Smooth muscle cell (in vitro differentiated cells): ENCODE results near the gene KIFC3. TPM values are rescaled to one million over a fixed set of nuclear protein-coding genes. Genes with fewer than 3 reads are reported as not detected.

Experiments
- DNase-seq: peaks from one replicate; lab custom pipeline; 2025; ENCODE audit not compliant: unreplicated experiment; lab: John Stamatoyannopoulos, UW
- H2AFZ ChIP-seq: fragments of 200-600 bp; sonication (generic); 2 replicates; pipeline ENCODE4 v1.6.0; 2016; ENCODE audit warnings: antibody characterized with exemption, low read depth, mild to moderate bottlenecking
- H3F3A ChIP-seq: fragments of 200-600 bp; sonication (generic); 2 replicates; pipeline ENCODE4 v1.6.0; 2017; ENCODE audit warnings: antibody characterized with exemption, low read depth
- H3K27ac ChIP-seq: fragments of 200-600 bp; sonication (generic); 2 replicates; pipeline ENCODE4 v1.5.1; 2016; ENCODE audit warnings: low read depth, mild to moderate bottlenecking
- H3K27me3 ChIP-seq: fragments of 200-600 bp; sonication (generic); 2 replicates; pipeline ENCODE4 v1.6.1; 2016; ENCODE audit warnings: low read depth, mild to moderate bottlenecking
- H3K36me3 ChIP-seq: fragments of 200-600 bp; sonication (generic); 2 replicates; pipeline ENCODE4 v1.5.1; 2016; ENCODE audit warnings: low read depth
- H3K4me1 ChIP-seq: fragments of 200-600 bp; sonication (generic); 2 replicates; pipeline ENCODE4 v1.5.1; 2016; ENCODE audit warnings: low read depth
- H3K4me2 ChIP-seq: fragments of 200-600 bp; sonication (generic); 2 replicates; pipeline ENCODE4 v1.6.0; 2016; ENCODE audit warnings: mild to moderate bottlenecking
- H3K4me3 ChIP-seq: fragments of 200-600 bp; sonication (generic); 2 replicates; pipeline ENCODE4 v1.5.1; 2016; ENCODE audit warnings: mild to moderate bottlenecking
- H3K79me2 ChIP-seq: fragments of 200-600 bp; sonication (generic); 2 replicates; pipeline ENCODE4 v1.6.0; 2016; ENCODE audit warnings: low read depth, mild to moderate bottlenecking
- H3K9ac ChIP-seq: fragments of 200-600 bp; sonication (generic); 2 replicates; pipeline ENCODE4 v1.6.0; 2016; ENCODE audit warnings: low read depth
- H3K9me3 ChIP-seq: fragments of 200-600 bp; sonication (generic); replicated peaks from 2 replicates; pipeline ENCODE4 v1.5.1; 2016; ENCODE audit warnings: low read depth
- H4K20me1 ChIP-seq: fragments of 200-600 bp; sonication (generic); 2 replicates; pipeline ENCODE4 v1.6.0; 2016; ENCODE audit warnings: low read depth
- WGBS: methylation state at CpG from one replicate; pipeline ENCODE4 v1.1.7; 2016; ENCODE audit warnings: low lambda C conversion rate; 5-methylcytosine and 5-hydroxymethylcytosine counted together
- polyA plus RNA-seq: library from polyadenylated mRNA; unstranded; fragments of >200 nt; fragmentation: Nextera tagmentation; extraction: Ambion mirVana; gene quantifications from 2 replicates; pipeline ENCODE4 v1.2.1, GENCODE V29; 2016
- total RNA-seq: library from RNA; depleted of rRNA; stranded (reverse); fragments of >200 nt; gene quantifications from 2 replicates; pipeline ENCODE4 v1.2.3, GENCODE V29; 2014
- TF ChIP-seq, protein P1 (sequence below): fragments of 200-600 bp; sonication (generic); IDR thresholded peaks from 2 replicates; pipeline ENCODE4 v1.5.1; 2017; ENCODE audit warnings: borderline replicate concordance, mild to moderate bottlenecking, antibody characterized with exemption; ENCODE audit not compliant: insufficient read depth, poor library complexity, severe bottlenecking

KIFC3 gene
- total and polyA plus RNA-seq, 2 experiments from 2014 or later: 30.6 to 50.2 TPM

DNA sequence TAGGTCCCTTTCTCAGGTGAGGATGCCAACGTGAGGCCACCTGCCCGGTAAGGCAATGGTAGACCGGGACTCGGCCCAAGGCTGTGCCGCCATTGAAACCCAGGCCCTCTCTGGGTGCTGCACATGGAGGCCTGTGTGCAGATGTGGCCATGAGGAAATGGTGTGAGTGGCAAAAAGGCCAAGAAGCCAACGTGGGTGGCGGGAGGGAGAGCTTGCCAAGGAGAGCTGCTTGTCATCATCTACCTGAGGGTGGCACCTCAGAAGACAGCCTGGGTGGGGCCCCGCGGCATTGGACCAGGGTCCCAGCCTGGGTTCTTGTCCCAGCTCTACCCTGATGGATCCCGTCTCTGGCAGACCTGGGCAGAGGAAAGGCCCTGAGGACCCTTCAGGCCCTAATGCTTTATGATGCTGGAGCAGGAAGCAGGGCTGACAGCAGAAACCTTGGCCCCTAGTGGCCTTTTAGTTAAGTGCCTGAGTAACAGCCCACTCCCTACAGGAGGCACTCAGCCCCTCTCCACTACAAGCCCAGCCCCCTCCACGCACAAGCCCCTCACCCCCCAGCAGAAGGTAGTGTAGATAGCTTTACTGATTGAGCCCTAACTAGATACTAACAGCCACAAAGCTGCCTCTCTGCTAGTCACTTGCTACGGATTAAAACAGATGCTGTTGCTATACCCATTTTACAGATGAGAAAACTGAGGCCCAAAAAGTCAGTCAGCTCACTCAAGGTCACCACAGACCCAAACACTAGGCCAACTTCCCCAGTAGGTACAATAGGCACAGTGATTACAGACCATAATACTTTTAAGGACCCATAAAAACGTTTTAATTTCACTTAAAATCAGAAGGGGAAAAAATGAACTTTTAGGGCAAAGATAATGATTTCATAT, 26.2 kb upstream of the KIFC3 start:
- H3K4me2 ChIP-seq: no peak overlapping the region
- H3F3A ChIP-seq: no peaks in the 10 kb centered on the region
- no peak overlapping the region for H3K27ac ChIP-seq
- 94% methylated on average over 13 of the region's 13 CpGs for WGBS
- no peak overlapping the region for H3K4me3 ChIP-seq
- H3K9ac ChIP-seq: no peak overlapping the region
- no peak for DNase-seq
- no peaks in the 10 kb centered on the region for H3K79me2 ChIP-seq
- no peaks in the 10 kb centered on the region for H3K36me3 ChIP-seq
- H4K20me1 ChIP-seq: no peaks in the 10 kb centered on the region
- no peaks in the 10 kb centered on the region for H3K27me3 ChIP-seq
- no peaks in the 10 kb centered on the region for H3K9me3 ChIP-seq
- no peaks in the 10 kb centered on the region for H3K4me1 ChIP-seq
- H2AFZ ChIP-seq: no peak overlapping the region
- TF ChIP-seq, protein P1, sequence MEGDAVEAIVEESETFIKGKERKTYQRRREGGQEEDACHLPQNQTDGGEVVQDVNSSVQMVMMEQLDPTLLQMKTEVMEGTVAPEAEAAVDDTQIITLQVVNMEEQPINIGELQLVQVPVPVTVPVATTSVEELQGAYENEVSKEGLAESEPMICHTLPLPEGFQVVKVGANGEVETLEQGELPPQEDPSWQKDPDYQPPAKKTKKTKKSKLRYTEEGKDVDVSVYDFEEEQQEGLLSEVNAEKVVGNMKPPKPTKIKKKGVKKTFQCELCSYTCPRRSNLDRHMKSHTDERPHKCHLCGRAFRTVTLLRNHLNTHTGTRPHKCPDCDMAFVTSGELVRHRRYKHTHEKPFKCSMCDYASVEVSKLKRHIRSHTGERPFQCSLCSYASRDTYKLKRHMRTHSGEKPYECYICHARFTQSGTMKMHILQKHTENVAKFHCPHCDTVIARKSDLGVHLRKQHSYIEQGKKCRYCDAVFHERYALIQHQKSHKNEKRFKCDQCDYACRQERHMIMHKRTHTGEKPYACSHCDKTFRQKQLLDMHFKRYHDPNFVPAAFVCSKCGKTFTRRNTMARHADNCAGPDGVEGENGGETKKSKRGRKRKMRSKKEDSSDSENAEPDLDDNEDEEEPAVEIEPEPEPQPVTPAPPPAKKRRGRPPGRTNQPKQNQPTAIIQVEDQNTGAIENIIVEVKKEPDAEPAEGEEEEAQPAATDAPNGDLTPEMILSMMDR: no peak

DNA sequence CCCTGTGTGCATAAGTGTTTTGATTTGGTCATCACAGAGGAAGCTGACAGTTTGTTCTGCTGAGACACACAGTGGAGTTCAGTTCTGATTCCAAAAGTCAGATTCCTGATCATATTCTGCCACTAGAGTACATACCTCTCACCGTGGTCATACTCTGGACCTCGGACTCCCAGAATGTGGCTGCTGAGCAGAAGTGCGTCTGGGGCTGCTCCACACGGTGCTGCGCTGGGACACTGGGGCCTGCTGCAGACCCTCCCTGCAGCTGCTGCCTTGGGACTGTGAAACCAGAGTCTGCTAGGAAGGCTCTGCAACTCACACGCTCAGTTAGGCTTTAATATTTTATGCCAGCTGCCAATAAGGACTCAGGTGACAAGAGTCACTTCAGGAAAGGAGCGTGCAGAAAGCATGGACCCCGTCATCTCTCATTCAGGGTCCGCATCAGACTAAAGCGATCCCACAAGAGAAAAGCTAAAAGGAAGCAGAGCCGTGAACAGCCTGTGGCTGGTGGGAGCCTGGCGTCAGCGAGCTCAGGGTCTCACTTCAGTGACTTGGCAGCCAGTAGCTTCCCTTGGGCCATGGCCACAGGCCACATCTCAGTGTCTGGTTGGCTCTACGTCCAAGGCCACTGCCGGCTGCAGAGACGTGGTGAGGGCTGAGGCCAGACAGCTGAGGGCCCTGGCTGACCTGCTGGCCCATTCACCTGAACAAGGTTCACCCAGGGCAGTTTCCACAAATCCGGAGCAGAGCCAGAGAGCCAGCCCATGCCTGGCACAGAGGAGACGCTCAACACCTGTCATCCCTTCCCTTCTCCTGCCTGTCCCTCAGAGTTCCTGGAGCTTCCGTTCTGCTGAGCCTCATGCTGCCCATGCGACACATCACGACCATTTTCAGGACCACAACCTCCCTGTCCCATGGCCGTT, 24.7 kb upstream of the KIFC3 start:
- Histone ChIP-seq H3K27me3 (no peaks in the 10 kb centered on the region), H3K4me1 (no peaks in the 10 kb centered on the region), H3K4me2 (no peak overlapping the region), H3K4me3 (no peak overlapping the region), H3K9ac (no peak overlapping the region), H3K27ac (no peak overlapping the region), H2AFZ (no peak overlapping the region), H3F3A (no peaks in the 10 kb centered on the region), H3K79me2 (no peaks in the 10 kb centered on the region), H3K36me3 (no peaks in the 10 kb centered on the region), H3K9me3 (no peaks in the 10 kb centered on the region), H4K20me1 (no peaks in the 10 kb centered on the region)
- TF ChIP-seq, protein P1: no peak
- no peak for DNase-seq
- 91% methylated on average over 22 of the region's 22 CpGs for WGBS

DNA sequence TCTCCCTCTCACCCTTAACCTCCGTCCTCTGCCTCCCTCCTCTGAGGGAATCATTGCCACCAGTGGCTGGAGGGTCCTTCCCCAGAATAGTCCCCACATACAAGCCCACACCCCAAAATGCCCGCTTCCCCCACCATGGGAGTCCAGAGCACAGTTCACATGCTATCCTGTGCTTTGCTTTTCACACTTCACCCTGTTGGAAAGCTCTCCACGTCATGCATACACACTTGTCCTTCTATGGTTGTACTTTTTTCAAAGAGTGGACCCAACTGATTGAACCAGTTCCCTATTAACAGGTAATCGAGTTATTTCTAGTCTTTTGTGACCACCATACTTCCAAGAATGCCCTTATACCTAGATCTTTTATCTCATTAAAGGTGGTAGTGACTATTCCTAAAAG, 23.8 kb upstream of the KIFC3 start:
- Histone ChIP-seq H3K27me3 (no peaks in the 10 kb centered on the region), H3K4me1 (no peaks in the 10 kb centered on the region), H3K36me3 (no peaks in the 10 kb centered on the region), H3F3A (no peaks in the 10 kb centered on the region), H4K20me1 (no peaks in the 10 kb centered on the region), H3K9ac (no peak overlapping the region), H3K27ac (no peak overlapping the region), H3K9me3 (no peaks in the 10 kb centered on the region), H3K4me2 (no peak overlapping the region), H2AFZ (no peak overlapping the region), H3K4me3 (no peak overlapping the region), H3K79me2 (no peaks in the 10 kb centered on the region)
- TF ChIP-seq, protein P1: no peak
- no peak for DNase-seq
- 82% methylated on average over 4 of the region's 4 CpGs for WGBS
